HL-60 (cell line): ENCODE data around the gene APPBP2.
"Not testable (repeated sequence)": the region's sequence is repeated elsewhere in the genome, so short reads cannot be mapped to it uniquely, and the experiment has no call there.

Source experiments
- DNase-seq, 2 experiments: peaks; one replicate each; pipeline ENCODE4 v3.0.0-alpha.2; 2010 to 2020; ENCODE audit warnings: low read depth in 1 of 2, low spot score in 1 of 2
- H3K27ac ChIP-seq: fragments of 250-450 bp; sonication (Bioruptor Pico); replicated peaks from 2 replicates; pipeline ENCODE4 v1.5.1; 2020; ENCODE audit warnings: mild to moderate bottlenecking, moderate library complexity
- H3K27me3 ChIP-seq: fragments of 250-450 bp; sonication (Bioruptor Pico); 2 replicates; pipeline ENCODE4 v1.5.1; 2021; ENCODE audit warnings: mild to moderate bottlenecking, moderate library complexity; ENCODE audit not compliant: insufficient read depth, poor library complexity, severe bottlenecking
- H3K4me3 ChIP-seq: replicated peaks from 2 replicates; pipeline ENCODE4 v1.5.1; 2011; ENCODE audit warnings: mild to moderate bottlenecking, control low read depth, low read length; ENCODE audit not compliant: insufficient read depth
- CTCF ChIP-seq: IDR thresholded peaks from one replicate; pipeline ENCODE4 v1.5.1; 2011; ENCODE audit warnings: low read length, control low read depth, inconsistent platforms; ENCODE audit not compliant: insufficient read depth
- GABPA ChIP-seq: IDR thresholded peaks from 2 replicates; pipeline ENCODE4 v1.6.1; 2012; ENCODE audit warnings: low read depth
- POLR2AphosphoS5 ChIP-seq: IDR thresholded peaks from 2 replicates; pipeline ENCODE4 v1.6.1; 2012; ENCODE audit warnings: low read depth
- REST ChIP-seq: IDR thresholded peaks from 2 replicates; pipeline ENCODE4 v1.6.1; 2012; ENCODE audit warnings: low read depth; ENCODE audit not compliant: insufficient replicate concordance
- SPI1 ChIP-seq: IDR thresholded peaks from 2 replicates; pipeline ENCODE4 v1.6.1; 2012; ENCODE audit warnings: low read depth, mild to moderate bottlenecking, borderline replicate concordance

APPBP2 gene

GRCh38 chr17:60421273-60422161 lies 104.5 kb downstream of the APPBP2 start:
- peak overlapping the region; percentile 47 for H3K4me3 ChIP-seq
- TF ChIP-seq CTCF (peak; percentile 32), SPI1 (no peak), GABPA (no peak), POLR2AphosphoS5 (no peak; the same call in 1 of the 2 replicates), REST (peak; percentile 38)
- peak overlapping the region; percentile 84 for H3K27ac ChIP-seq
- DNase-seq, result peak; percentile 61 to 84
- no peaks in the 10 kb centered on the region for H3K27me3 ChIP-seq

GRCh38 chr17:60419875-60420274 lies 106.2 kb downstream of the APPBP2 start:
- H3K27ac ChIP-seq, H3K27me3 ChIP-seq, H3K4me3 ChIP-seq, DNase-seq: not testable (repeated sequence)

- not testable (repeated sequence) for H3K27ac ChIP-seq, H3K4me3 ChIP-seq, DNase-seq, H3K27me3 ChIP-seq
Measured at GRCh38 chr17:60419003-60419402, 107.0 kb downstream of the APPBP2 start.

- Histone ChIP-seq H3K4me3 (no peak overlapping the region), H3K27ac (no peak overlapping the region), H3K27me3 (no peaks in the 10 kb centered on the region)
- TF ChIP-seq POLR2AphosphoS5 (no peak), GABPA (no peak), SPI1 (no peak), REST (no peak), CTCF (no peak)
- no peak for DNase-seq
Measured at GRCh38 chr17:60416368-60416925, 109.6 kb downstream of the APPBP2 start.
